Measurements from ENCODE around the gene FAM177B. TPM values are rescaled to one million over a fixed set of nuclear protein-coding genes. Genes with fewer than 3 reads are reported as not detected.

The FAM177B gene
- total and polyA plus RNA-seq, 2 experiments from 2014 or later, result not detected

DNA sequence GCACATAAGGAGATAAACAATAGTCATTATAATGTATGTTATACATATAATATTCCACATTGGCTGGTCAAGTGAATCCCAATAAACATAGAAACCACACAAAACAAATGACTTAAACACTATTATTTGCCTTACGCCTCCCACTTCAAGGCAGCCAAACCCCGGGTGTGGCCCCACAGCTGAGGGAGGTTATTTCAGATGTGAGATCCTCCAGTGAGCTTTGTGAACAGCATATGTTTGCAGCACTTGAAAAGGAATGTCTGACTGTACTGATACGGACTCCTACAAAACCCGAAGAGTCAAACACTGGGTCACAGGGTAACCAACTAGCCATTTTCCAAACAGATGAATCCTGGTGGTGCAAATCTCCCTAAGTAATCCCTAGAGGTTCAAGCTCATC lies 50.7 kb downstream of the FAM177B start:
- no peaks in the 10 kb centered on the region for H3K9me3 Mint-ChIP-seq
- no peak overlapping the region for H3K27ac Mint-ChIP-seq
- H3K27me3 Mint-ChIP-seq (ENCODE audit: insufficient read depth, low read depth, poor library complexity), result no peaks in the 10 kb centered on the region
- H3K4me1 Mint-ChIP-seq, result no peaks in the 10 kb centered on the region
- Histone ChIP-seq H3K4me3 (no peak overlapping the region), H3K27me3 (ENCODE audit: insufficient read depth) (peaks cover 4% of the 10 kb centered on the region; the same call in 1 of the 2 replicates), H3K9me2 (ENCODE audit: insufficient read depth) (no peaks in the 10 kb centered on the region; the same call in 1 of the 2 replicates), H3K27ac (ENCODE audit: low read depth) (no peak overlapping the region), H4K20me1 (replicated peaks; ENCODE audit: insufficient read depth) (no peaks in the 10 kb centered on the region), H3F3A (replicated peaks; ENCODE audit: low read depth) (no peaks in the 10 kb centered on the region), H3K36me3 (ENCODE audit: insufficient read depth) (no peaks in the 10 kb centered on the region), H3K79me2 (replicated peaks; ENCODE audit: insufficient read depth) (no peaks in the 10 kb centered on the region), H3K4me2 (no peak overlapping the region), H2AFZ (no peak overlapping the region), H3K4me1 (ENCODE audit: insufficient read depth) (no peaks in the 10 kb centered on the region)
- DNase-seq (ENCODE audit: low spot score) (no peak), ATAC-seq (no peak)
- H3K36me3 Mint-ChIP-seq (ENCODE audit: low read depth), result no peaks in the 10 kb centered on the region
- TF ChIP-seq REST (IDR thresholded peaks at IDR 0.05; ENCODE audit: unreplicated experiment) (no peak), CREB1 (CRISPR knock-in tag; IDR thresholded peaks at IDR 0.05; ENCODE audit: low read depth) (no peak), JUNB (IDR thresholded peaks at IDR 0.05; ENCODE audit: unreplicated experiment) (no peak), NANOG (IDR thresholded peaks at IDR 0.05; ENCODE audit: borderline replicate concordance) (no peak), ZNF331 (CRISPR knock-in tag; IDR thresholded peaks at IDR 0.05; ENCODE audit: low read depth) (no peak), ZNF462 (CRISPR knock-in tag; IDR thresholded peaks at IDR 0.05) (no peak)
- TF ChIP-seq, protein P1, sequence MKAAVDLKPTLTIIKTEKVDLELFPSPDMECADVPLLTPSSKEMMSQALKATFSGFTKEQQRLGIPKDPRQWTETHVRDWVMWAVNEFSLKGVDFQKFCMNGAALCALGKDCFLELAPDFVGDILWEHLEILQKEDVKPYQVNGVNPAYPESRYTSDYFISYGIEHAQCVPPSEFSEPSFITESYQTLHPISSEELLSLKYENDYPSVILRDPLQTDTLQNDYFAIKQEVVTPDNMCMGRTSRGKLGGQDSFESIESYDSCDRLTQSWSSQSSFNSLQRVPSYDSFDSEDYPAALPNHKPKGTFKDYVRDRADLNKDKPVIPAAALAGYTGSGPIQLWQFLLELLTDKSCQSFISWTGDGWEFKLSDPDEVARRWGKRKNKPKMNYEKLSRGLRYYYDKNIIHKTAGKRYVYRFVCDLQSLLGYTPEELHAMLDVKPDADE (IDR thresholded peaks at IDR 0.05), result no peak
- H3K4me3 Mint-ChIP-seq, result no peak overlapping the region

Measured in GM23338 (cell line).